HG02678 (cell line): ENCODE data around the gene AGAP1.

Experiments
- ATAC-seq: cut with Tn5 transposase; IDR thresholded peaks from one replicate; pipeline ENCODE4 v1.9.1; 2021; ENCODE audit warnings: mild to moderate bottlenecking, moderate library complexity; ENCODE audit not compliant: unreplicated experiment

Gene AGAP1

DNA sequence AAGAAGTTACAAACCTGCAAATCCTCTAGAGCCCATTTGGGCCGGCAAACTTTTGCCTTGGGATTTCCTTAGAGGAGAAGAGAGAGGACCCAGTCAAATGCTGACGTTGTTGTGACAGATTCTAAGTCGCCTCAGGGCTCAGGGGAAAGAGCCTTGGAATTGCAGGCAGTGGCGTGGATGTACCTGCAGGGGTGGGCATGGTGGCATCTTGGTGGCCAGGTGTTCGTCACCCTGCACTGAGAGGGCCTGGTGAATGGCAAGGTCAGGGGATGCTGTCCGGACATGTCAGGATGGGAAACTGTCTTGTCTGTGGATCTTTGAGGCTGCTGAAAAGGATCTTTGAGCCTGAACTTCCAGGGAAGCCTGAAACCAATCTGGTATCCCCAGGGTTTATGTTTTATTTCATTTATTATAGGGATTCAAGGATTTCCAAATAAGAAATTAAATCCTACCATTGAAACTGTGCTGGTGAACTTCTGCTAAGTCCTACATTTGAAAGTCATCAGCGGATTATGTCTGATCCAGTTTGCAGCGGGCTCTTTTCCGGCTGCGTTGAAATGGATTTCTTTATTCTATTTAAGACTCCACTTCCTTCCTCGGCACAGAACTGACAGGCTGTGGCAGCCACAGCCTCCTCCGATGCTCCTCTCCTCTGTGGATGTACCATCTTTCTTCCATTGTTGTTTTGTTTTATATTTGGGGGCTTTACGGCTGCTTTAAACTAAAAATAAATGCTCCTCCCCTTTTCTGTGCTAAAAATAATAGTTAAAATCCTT, 207.6 kb downstream of the AGAP1 start:
- ATAC-seq, result no peak

DNA sequence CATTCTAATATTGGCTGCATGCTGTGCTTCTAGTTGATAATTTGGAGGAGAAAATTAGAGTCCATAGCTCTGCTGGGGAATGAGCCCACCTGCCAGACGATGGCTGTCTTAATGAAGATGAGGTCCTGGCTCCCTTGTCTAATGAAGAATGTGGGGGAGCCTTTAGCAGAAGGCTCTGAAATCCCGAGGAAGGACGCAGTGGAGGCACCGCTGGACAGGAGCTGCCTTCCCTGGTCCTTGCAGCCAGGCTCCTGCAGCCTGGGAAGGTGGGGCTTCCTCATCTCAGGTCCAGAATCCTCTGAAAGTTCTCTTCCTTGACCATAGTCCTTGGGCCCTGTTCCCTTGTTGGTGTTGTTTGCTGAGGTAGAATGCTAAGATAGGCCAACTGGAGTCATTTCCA, 208.3 kb downstream of the AGAP1 start:
- no peak for ATAC-seq

DNA sequence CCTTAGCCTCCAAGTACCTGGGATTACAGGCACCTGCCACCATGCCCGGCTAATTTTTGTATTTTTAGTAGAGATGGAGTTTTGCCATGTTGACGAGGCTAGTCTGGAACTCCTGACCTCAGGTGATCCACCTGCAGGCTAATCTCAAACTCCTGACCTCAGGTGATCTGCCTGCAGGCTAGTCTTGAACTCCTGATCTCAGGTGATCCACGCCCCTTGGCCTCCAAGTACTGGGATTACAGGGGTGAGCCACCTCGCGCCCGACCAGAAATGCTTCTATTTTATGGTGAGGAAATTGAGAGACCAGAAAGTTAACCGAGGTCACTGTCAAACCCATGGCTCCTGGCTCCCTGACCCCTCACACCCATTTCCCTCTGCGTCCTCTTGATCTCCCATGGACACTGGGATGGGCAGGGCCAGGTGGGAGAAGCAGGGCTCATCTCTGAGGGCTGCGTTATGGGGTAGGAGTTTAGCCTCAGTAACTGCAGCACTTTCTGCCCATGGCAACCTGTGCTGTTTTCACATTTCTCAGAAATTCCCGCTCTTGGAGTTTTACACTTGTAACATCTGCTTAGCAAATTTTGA, 210.0 kb downstream of the AGAP1 start:
- ATAC-seq, result no peak

DNA sequence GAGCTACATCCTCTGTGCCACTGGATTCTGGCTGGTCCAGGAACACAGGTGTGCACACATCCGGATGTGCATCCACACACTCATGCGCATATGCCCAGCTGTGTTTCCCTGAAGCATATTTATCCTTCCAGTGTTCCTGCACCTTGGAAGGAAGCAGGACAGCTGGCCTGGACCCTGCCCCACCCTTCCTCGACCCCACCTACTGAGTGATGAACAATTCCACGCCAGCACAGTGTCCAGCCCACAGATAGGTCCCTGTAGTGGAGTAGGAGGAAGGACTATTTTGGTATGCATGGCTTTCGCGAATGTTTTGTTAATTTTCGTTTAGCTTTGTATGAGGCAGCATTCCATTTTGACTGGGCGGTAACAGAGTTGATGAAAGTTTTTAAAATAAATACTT, 211.5 kb downstream of the AGAP1 start:
- ATAC-seq, result no peak

DNA sequence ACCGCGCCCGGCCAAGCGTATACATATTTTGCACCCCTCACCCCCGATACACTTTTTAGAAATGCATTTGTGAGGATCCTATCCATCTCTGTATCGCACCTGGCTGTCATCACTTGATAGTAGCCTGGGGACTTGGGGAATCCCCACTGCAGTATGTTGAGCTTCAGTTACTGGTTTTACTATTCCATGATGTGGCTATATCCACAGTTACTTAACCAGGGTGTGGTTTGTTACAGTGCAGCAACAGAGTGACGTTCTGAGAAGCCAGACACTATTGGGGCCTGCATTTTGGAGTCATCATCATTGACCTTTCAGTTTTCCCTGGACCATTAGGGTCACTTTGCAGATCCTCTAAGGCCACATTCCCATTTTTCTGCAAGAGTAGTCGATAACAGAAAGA, 212.7 kb downstream of the AGAP1 start:
- ATAC-seq, result no peak

DNA sequence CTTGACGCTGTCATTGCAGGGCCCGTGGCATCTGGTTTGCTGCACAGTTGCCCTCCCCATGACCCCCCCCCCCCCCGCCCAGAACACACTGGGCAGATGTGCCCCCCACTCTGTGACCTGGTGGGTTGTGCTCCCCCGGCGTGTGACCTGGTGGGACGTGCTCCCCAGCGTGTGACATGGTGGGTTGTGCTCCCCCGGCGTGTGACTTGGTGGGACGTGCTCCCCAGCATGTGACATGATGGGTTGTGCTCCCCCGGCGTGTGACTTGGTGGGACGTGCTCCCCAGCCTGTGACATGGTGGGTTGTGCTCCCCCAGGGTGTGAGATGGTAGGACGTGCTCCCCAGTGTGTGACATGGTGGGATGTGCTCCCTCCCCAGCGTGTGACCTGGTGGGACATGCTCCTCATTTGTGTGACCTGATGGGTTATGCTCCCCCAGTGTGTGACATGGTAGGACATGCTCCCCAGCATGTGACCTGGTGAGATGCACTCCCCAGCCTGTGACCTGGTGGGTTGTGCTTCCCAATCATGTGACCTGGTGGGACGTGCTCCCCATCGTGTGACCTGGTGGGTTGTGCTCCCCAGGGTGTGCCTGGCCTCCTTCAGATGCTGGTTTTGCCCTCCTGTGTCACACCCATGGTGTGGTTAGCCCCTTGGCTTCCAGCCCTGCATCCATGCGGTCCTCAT, 213.7 kb downstream of the AGAP1 start:
- no peak for ATAC-seq

DNA sequence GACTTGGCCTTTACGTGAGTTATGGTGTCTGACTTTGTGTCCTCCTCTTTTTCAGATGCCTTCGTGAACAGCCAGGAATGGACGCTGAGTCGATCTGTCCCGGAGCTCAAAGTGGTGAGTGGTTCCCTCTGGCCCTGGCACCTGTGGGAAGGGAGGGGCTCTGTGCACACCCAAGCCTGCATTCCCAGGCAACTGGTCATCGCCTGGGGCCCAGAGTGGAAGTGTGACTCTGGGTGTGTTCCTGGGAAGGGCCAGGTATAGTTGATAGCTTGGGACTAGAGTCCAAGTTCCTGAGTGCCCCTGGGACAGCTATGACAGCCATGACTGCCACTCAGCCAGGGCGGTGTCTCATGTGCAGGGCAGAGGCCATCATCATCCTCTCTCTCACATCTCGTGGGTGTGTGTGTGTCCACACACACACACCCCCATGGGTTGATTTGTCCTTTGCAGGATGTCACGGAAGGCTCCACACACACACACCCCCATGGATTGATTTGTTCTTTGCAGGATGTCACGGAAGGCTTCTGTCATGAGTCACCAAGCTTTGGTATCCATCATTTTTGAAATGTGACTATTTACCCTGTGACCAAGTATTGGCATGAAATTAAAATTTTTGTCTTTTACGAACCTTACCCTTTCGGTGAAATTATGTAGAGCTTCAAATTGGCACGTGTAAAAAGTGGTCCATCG, 215.4 kb downstream of the AGAP1 start:
- no peak for ATAC-seq

DNA sequence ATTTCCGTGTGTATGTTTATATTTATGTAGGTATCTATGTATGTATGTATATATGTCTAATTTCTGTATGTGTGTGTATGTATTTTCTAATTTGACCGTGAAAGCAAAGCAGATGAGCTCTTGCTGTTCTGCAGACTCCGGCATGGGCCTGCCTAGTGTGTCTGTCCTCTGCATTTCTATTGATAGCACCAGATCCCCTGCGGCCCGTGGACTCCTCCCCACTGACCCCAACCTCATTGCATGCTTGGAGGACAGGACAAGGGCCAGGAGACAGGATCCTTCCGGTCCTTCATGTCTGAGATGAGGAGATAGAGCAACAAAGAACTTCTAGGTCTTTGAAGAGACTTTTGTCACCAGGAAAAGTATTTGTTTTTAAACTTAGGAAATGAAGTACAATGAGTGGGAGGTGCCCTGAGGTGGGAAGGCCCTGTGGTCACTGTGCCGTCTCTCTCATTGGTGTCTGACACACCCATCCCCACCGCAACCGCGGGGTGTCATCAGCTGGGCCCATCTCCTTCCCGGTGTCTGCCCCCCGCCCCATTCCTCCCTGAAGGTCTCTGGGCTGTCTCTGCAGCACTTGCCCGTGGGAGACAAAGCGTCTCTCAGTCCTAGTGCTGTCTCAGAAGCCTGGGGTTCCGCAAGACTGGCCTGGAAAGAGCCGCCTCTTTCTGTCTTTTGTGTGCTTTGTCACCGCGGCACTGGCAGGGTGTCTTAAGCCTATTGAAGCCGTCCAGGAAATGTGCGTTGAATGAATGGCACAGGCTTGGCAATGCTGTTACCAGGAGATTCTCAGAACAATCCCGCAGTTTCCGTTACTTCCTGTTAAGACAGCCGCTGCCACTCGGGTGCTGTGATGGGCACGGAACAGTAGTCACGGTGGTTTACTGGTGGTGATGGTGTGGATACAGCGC, 216.4 kb downstream of the AGAP1 start:
- ATAC-seq, result no peak

DNA sequence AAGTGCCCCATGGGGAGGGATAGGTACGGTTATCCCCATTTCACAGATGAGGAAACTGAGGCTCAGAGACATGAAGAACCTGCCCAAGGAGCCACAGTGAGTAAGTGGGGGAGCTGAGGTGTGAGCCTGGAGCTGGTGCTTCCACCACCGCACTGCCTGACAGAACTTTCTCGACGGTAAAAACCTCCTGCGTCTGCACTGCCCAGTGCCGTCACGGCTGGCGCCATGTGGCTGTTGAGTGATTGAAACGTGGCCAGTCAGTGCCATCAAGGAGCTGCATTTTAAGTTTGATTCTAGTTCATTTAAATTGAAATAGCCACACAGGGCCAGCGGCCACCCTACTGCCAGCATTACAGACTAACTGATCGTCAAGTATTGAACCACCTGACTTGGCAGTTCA, 217.1 kb downstream of the AGAP1 start:
- no peak for ATAC-seq

DNA sequence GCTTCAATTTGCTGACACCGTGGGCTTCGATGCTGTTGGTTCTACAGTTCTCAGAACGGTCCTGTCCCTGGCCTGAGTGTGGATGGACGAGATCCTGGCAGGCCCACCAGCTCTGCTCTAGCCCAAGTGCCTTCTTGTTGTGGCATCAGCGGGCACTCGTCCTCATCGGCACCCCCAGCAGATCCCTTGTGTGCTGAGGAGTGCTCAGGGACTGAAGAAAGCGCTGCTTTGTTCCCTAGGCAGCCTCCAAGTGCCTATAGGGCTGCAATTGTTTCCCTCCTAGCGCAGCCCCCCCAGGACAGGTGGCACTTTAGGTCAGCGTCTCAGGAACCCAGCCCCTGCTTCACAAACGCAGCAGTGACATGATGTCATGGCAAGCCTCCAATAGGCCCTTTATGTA, 217.7 kb downstream of the AGAP1 start:
- ATAC-seq, result no peak

DNA sequence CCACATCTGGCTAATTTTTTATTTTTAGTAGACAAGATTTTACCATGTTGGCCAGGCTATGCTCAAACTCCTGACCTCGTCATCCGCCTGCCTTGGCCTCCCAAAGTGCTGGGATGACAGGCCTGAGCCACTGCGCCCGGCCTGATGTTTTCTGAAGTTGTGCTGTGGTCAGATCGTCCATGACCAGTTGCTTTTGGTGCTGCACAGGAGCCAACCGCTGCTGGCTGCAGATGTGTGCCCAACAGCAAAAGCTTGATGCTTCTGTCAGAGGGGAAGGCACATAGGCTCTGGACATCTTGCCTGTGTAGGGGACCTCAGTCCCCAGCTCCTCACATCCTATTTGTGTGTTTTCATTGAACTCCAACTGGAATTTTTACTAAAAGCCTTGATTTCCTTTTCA, 218.3 kb downstream of the AGAP1 start:
- no peak for ATAC-seq

DNA sequence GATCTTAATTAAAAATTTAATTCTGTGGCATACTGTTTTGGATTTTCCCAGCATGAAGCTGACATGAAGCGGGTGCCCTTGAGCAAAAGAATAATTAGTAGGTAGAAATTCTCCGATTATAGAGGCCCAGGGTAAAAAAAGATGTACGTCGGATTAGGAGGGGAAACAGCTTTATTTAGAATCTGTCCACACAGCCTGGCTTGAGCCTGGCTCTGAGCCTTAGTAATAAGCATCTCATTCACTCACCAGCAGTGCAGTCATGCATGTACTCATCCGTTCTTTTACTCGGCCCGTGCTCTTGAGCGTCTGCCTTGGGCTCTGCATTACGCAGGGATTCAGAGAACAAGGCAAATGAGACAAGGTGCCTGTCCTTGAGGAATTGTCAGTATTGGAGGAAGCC, 219.3 kb downstream of the AGAP1 start:
- no peak for ATAC-seq

DNA sequence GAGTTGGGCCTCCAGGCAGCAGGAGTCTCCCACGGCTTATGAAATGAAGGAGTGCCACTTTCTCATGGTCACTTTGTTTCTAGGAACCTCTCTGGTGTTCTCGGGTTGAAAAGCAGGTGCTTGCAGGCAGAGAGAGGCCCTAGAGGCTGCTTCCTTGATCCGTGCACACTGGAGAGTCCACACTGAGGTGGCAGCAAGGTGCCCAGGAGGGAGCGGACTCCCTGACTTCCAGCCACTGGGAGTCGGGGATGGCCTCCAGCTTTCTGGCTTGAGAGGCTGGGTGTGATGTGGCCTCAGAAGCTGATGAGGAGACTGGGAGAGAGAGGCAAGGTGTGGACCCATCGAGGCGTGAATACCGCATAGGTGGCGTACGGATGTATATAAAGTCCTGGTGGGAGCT, 221.8 kb downstream of the AGAP1 start:
- ATAC-seq, result no peak

DNA sequence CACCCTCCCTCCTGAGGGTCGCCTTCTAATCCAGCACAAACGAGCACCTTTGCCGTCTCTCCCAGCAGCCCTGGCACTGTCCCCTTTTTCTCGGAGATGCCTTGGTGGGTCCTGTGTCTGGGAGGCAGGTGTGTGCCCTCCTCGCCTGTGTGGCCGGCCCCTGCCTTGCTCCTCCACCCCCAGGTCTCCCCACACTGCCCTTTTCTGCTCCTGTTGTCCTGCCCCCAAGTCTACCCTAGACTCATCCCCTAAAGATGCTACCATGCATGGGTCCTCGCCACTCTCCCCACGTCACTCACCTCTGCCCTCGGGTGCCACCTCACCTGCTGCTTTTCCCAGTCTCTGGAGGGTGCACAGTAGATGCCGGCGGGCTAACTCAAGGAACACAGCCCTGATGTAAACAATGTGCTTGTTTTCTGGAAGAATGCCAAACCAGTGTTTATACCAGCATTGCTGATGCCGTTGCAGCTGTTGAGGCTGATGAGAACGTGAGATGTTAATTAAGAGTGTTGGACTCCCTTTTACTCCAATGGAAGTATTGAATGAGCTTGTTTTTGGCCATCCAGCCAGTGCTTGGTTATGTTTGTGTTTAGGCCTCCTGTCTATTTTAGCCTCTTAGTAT, 223.1 kb downstream of the AGAP1 start:
- no peak for ATAC-seq

DNA sequence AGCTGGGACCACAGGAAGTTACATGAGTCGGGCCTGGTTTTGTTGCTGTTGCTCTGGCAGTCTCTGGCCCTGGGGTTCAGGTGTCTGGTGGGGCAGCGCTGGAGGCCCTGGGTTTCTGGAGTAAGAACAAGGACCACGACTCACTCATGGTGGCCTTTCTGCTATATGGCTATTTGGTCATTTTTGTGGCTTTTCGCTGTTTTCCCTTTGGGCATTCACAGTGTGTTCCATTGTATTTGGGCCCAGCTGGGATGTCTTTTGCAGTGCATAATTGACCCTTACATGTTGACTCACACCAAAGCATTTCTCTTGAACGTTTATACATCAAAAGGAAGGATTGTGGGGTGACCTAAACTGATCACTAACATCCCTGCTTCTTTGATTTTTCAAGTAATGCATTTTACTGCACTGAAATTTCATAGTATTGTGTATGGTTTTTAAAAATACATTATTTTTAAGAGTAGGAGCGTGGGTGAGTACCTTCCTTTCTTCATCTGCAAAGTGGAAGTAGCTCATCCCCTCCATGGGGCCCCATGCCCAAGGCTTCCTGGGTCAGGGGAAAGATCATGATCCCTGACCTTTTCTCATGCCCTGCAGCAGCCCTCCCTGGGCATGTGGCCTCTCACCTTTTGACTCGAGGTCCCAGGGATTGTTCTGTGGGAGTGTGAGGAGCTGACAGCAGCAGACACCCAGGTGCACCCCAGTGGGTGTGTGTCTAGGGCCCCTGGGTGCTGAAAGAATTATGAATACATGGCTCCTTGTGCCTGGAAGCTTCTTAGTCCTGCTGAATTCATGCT, 225.5 kb downstream of the AGAP1 start:
- no peak for ATAC-seq

DNA sequence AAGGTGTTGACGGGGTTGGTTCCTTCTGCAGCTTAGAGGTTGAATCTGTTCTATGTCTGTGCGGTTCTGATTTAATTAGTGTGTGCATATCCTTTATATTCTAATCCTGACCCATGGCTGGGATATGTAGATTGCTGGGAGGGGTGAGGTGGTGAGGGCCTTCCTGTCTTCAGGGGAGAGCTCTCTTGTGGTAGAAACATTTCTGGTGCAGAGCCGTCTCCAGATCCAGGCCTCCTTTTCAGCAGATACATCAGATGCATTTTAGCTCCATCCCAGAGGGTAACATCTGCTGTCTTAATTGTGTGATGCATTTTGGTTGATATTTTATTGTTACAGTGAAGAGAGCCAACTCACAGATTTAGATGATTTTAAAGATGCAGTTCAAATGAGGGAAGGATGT, 227.8 kb downstream of the AGAP1 start:
- no peak for ATAC-seq

DNA sequence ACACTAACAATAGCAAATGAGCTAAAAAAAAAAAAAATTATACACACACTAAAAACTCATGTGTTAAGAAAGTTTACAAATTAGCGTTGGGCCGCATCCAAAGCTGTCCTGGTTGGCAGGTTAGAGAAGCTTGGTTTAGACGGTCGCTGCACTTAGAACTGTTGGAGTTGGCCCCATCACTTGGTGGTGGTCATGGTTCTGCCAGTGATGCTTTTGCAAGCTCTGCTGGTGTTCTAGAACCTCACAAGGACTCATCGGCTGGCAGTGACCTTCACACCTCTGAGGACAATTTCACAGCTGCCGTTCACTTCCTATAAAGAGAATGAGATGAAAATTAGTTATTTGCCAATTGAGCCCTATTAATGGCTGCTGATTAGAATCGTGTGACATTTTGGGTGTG, 229.0 kb downstream of the AGAP1 start:
- no peak for ATAC-seq

DNA sequence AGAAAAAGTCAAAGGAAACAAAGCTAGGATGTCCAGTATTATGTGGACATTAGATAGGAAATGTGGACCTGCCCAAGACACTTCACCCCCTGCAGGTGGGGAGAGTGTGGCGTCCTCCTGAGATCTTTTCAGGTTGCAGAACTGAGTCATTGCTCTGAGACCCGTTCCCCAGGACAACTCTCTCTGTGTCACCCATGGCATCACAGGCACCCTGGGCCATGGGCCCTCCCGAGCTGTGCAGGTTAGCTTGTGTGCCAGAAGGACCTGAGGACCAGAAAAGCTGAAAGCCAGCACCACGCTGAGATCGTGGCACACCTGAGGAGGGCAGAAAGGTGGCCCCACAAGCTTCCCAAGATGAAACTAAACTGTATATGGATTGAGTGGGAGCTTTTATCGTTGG, 229.5 kb downstream of the AGAP1 start:
- no peak for ATAC-seq

DNA sequence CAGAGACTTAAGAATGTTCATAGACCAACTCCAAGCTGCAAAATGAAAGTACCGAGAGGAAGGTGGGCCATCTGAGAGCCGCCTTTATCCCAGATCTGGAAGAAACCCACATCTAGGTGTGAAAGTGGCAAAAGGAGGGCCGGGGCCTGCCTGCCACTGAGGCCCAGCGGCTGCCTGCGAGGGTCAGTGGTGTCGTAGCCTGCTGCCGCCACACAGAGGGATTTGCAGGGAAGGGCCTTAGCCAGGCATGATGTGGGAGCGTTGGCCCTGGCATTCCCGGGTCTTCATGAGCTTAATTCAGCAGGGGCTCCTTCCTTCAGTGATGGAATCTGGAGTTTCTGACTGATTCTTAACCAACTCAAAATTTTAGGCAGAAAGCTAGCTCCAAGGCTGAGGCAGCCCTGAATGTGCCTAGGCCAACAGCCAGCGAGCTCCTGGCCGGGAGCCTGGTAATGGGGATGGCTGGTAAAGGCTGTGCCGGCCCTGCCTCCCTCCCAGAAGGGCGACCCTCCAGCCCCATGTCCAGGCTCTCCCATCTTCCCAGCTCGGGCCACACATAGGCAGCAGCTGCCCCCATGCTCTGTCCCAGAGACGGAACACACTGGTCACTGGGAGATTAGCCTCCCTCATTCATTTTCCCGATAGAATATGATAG, 230.1 kb downstream of the AGAP1 start:
- no peak for ATAC-seq
